ENCODE measurements around the gene RAPGEF2. TPM values are rescaled to one million over a fixed set of nuclear protein-coding genes. Genes with fewer than 3 reads are reported as not detected.
"Not testable (repeated sequence)": the region's sequence is repeated elsewhere in the genome, so short reads cannot be mapped to it uniquely, and the experiment has no call there.

The RAPGEF2 gene
- total RNA-seq, 2 donors from 2014 or later, result 38.2 to 46.7 TPM

DNA sequence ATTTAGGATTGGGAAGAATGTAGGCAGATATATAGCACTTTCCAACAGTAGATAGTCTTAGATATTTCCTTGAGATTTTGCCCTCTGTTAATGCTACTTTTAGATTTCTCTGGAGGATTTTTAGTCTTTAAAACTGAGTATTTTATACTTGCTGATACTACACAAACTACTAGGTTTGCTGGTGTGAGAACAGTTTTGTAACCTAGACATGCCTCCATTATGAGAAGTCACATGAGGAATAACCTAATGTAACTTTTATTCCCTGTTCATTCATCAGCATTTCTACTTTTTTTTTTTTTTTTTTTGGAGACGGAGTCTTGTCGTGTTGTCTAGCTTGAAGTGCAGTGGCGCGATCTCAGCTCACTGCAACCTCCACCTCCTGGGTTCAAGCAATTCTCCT, 137.2 kb downstream of the RAPGEF2 start:
- ATAC-seq, result no peak
- 92 to 100% methylated on average over 4 of the region's 4 CpGs for WGBS, 2 donors
- H3K4me1 ChIP-seq, result no peaks in the 10 kb centered on the region
- TF ChIP-seq POLR2A (IDR thresholded peaks at IDR 0.05), result no peak
- no peak for TF ChIP-seq CTCF (IDR thresholded peaks at IDR 0.05)
- DNase-seq, result no peak
- no peaks in the 10 kb centered on the region for H3K27me3 ChIP-seq
- no peaks in the 10 kb centered on the region for H3K36me3 ChIP-seq (replicated peaks in 1 of 2; ENCODE audit: insufficient read depth in 1 of 2, low read depth in 2 of 2)
- intact Hi-C loops (cut with DNase I), result no loop called here
- H3K27ac ChIP-seq, result peak overlapping the region in 1 of 4 donors; percentile 55
- no peak overlapping the region for H3K4me3 ChIP-seq
- no peaks in the 10 kb centered on the region for H3K9me3 ChIP-seq

DNA sequence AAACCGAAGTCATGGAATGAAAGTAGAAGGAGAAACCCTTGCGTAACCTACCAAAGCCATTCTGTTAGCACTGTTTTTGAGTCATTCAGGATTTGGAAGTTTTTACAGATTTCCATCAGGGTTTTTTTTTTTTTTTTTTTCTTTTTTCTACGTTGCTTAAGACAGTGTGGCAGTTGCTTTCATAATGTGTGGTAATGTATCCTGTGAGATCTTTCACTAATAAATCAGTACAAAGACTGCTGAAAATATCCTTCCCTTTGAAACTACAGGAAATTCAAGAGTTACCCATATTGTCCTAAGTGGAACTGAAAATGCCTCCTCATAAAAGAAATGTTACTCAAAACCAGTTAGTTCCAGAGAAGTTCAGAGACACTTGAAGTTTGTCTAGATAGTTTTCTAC, 137.8 kb downstream of the RAPGEF2 start:
- intact Hi-C loops (cut with DNase I), result no loop called here
- peak overlapping the region in 1 of 4 donors; percentile 55 for H3K27ac ChIP-seq

GRCh38 chr4:159242427-159242826, 139.5 kb downstream of the RAPGEF2 start:
- intact Hi-C loops (cut with DNase I), result no loop called here
- TF ChIP-seq POLR2A (IDR thresholded peaks at IDR 0.05) (no peak), CTCF (IDR thresholded peaks at IDR 0.05) (no peak)
- no peaks in the 10 kb centered on the region for H3K27me3 ChIP-seq
- ATAC-seq, result no peak
- no peaks in the 10 kb centered on the region for H3K36me3 ChIP-seq (replicated peaks in 1 of 2; ENCODE audit: insufficient read depth in 1 of 2, low read depth in 2 of 2)
- no peaks in the 10 kb centered on the region for H3K4me1 ChIP-seq
- DNase-seq, result no peak
- H3K9me3 ChIP-seq, result no peaks in the 10 kb centered on the region
- no peak overlapping the region for H3K4me3 ChIP-seq
- no peak overlapping the region for H3K27ac ChIP-seq

More for the DNA sequence above, 137.8 kb downstream of the RAPGEF2 start:
- Histone ChIP-seq H3K4me1 (no peaks in the 10 kb centered on the region), H3K4me3 (no peak overlapping the region), H3K27me3 (no peaks in the 10 kb centered on the region), H3K9me3 (no peaks in the 10 kb centered on the region), H3K36me3 (replicated peaks in 1 of 2; ENCODE audit: insufficient read depth in 1 of 2, low read depth in 2 of 2) (no peaks in the 10 kb centered on the region)
- DNase-seq (no peak), ATAC-seq (no peak)
- no peak for TF ChIP-seq POLR2A (IDR thresholded peaks at IDR 0.05)
- WGBS, 2 donors, result 67 to 91% methylated on average over 3 of the region's 3 CpGs

DNA sequence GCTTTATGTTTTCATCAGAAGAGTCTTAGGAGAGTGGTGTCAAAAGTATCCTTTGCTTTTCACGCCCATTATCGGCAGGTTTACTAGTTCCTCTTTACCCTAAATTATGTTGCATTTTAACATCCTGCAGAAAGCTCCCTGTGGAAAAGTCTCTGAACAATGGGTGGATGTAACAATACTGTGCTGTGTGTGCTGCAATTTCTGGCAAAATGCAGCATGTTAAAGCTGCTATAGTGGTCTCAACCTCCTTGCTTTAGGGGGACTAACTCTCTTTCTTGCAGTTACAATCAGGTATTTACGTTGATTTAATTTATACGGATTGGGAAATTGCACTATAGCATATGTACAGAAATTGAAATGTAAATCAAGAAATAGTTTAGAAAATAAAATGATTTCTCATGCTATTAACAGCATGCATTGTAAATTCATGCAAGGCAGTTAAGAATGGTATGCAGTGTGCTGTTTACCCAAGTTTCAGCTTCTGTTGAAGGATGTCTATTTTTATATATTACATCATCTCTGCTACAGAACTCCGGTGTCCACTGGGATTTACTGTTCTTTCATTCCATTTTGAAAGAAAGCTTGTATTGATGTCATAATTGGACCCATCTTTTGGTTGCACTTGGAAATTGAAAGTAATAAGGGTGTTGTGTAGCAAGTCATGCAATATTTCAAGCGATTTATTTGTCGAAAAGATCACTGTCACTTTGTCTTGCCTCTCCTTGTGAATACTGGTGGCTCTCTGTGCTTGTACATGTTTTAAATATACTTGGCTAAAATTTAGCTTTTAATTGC, 145.7 kb downstream of the RAPGEF2 start:
- intact Hi-C loops (cut with DNase I), result no loop called here
- no peaks in the 10 kb centered on the region for H3K27me3 ChIP-seq
- H3K9me3 ChIP-seq, result no peaks in the 10 kb centered on the region
- ATAC-seq (peak; percentile 81), DNase-seq (no peak)
- H3K36me3 ChIP-seq (replicated peaks in 1 of 2; ENCODE audit: insufficient read depth in 1 of 2, low read depth in 2 of 2), result no peaks in the 10 kb centered on the region
- WGBS, 2 donors, result 64 to 70% methylated on average over 7 of the region's 7 CpGs
- H3K27ac ChIP-seq, result no peak overlapping the region
- peaks cover 7% of the 10 kb centered on the region for H3K4me1 ChIP-seq
- no peak overlapping the region for H3K4me3 ChIP-seq
- TF ChIP-seq CTCF (IDR thresholded peaks at IDR 0.05), result no peak
- TF ChIP-seq POLR2A (IDR thresholded peaks at IDR 0.05), result no peak

DNA sequence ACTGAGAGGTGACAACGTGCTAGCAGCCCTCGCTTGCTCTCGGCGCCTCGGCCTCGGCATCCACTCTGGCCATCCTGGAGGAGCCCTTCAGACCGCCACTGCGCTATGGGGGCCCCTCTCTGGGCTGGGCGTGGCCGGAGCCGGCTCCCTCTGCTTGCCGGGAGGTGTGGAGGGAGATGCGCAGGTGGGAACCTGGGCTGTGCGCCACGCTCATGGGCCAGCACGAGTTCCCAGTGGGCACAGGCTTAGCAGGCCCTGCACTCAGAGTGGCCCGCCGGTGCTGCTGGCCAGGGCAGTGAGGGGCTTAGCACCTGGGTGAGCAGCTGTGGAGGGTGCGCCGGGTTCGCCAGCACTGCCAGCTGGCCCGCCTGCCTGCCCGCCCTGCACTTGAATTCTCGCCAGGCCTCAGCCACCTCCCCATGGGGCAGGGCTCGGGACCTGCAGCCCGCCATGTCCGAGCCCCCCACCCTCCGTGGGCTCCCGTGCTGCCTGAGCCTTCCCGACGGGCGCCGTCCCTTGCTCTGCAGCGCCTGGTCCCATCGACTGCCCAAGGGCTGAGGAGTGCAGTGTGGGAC, 148.0 kb downstream of the RAPGEF2 start:
- Histone ChIP-seq H3K27ac (no peak overlapping the region), H3K27me3 (no peaks in the 10 kb centered on the region), H3K4me1 (peaks cover 7% of the 10 kb centered on the region), H3K9me3 (no peaks in the 10 kb centered on the region), H3K36me3 (replicated peaks in 1 of 2; ENCODE audit: insufficient read depth in 1 of 2, low read depth in 2 of 2) (no peaks in the 10 kb centered on the region), H3K4me3 (no peak overlapping the region)
- DNase-seq, result no peak
- intact Hi-C loops (cut with DNase I), result no loop called here
- no peak for ATAC-seq
- WGBS, 2 donors, result 96 to 97% methylated on average over 17 to 33 of the region's 35 CpGs
- TF ChIP-seq CTCF (IDR thresholded peaks at IDR 0.05) (no peak), POLR2A (IDR thresholded peaks at IDR 0.05) (no peak)

DNA sequence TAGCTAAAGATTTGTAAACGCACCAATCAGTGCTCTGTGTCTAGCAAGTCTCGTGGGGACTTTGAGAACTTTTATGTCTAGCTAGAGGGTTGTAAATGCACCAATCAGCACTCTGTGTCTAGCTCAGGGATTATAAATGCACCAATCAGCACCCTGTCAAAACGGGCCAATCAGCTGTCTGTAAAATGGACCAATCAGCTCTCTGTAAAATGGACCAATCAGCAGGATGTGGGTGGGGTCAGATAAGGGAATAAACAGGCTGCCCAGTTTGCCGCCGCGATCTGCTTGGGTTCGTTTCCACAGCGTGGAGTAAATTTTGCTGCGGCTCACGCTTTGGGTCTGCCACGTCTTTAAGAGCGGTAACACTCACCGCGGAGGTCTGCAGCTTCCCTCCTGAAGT, 148.7 kb downstream of the RAPGEF2 start:
- intact Hi-C loops (cut with DNase I); ATAC-seq; DNase-seq; H3K4me1 ChIP-seq; H3K27ac ChIP-seq; H3K4me3 ChIP-seq; H3K27me3 ChIP-seq; H3K9me3 ChIP-seq; H3K36me3 ChIP-seq (replicated peaks in 1 of 2; ENCODE audit: insufficient read depth in 1 of 2, low read depth in 2 of 2): not testable (repeated sequence)
- WGBS, 2 donors, result 96 to 98% methylated on average over 14 of the region's 14 CpGs
